SK-N-SH (cell line): Measurements from ENCODE around the gene BDKRB1. TPM values are rescaled to one million over a fixed set of nuclear protein-coding genes. Genes with fewer than 3 reads are reported as not detected.

ENCODE experiments used
- CHD2 ChIP-seq: fragments of 150-350 bp; IDR thresholded peaks from 2 replicates; pipeline ENCODE4 v1.6.1; 2018; ENCODE audit warnings: low read length; ENCODE audit not compliant: partially characterized antibody
- CTCF ChIP-seq: fragments of 200-600 bp; sonication (generic); IDR thresholded peaks from 2 replicates; pipeline ENCODE4 v1.6.1; 2017; ENCODE audit warnings: antibody characterized with exemption, mild to moderate bottlenecking, moderate library complexity
- ELF1 ChIP-seq: IDR thresholded peaks from 2 replicates; pipeline ENCODE4 v1.4.0; 2012
- FOSL2 ChIP-seq: IDR thresholded peaks from 2 replicates; pipeline ENCODE4 v1.4.0; 2012; ENCODE audit warnings: low read depth, mild to moderate bottlenecking, moderate library complexity, borderline replicate concordance
- GABPA ChIP-seq: IDR thresholded peaks from 2 replicates; pipeline ENCODE4 v1.4.0; 2012; ENCODE audit warnings: low read depth, mild to moderate bottlenecking
- JUND ChIP-seq: IDR thresholded peaks from 2 replicates; pipeline ENCODE4 v1.4.0; 2012
- MEF2A ChIP-seq: IDR thresholded peaks from 2 replicates; pipeline ENCODE4 v1.4.0; 2012; ENCODE audit warnings: low read depth, borderline replicate concordance
- NFIC ChIP-seq: IDR thresholded peaks from 2 replicates; pipeline ENCODE4 v1.4.0; 2012; ENCODE audit warnings: borderline replicate concordance
- POLR2AphosphoS5 ChIP-seq: IDR thresholded peaks from 2 replicates; pipeline ENCODE4 v1.6.1; 2012; ENCODE audit warnings: low read depth, low read length
- RAD21 ChIP-seq: IDR thresholded peaks from 2 replicates; pipeline ENCODE4 v1.6.1; 2012; ENCODE audit warnings: mild to moderate bottlenecking, low read length
- RFX5 ChIP-seq: IDR thresholded peaks from 2 replicates; pipeline ENCODE4 v1.6.1; 2012; ENCODE audit warnings: mild to moderate bottlenecking, improper control_type of control experiment, low read length
- RXRA ChIP-seq: IDR thresholded peaks from 2 replicates; pipeline ENCODE4 v1.4.0; 2012; ENCODE audit warnings: low read depth, mild to moderate bottlenecking, borderline replicate concordance
- SIN3A ChIP-seq: IDR thresholded peaks from 2 replicates; pipeline ENCODE4 v1.6.1; 2012; ENCODE audit warnings: low read depth, mild to moderate bottlenecking, low read length, moderate library complexity, borderline replicate concordance
- SMC3 ChIP-seq: IDR thresholded peaks from 2 replicates; pipeline ENCODE4 v1.6.1; 2012; ENCODE audit warnings: low read depth, low read length, improper control_type of control experiment
- TCF12 ChIP-seq: IDR thresholded peaks from 2 replicates; pipeline ENCODE4 v1.4.0; 2012
- USF2 ChIP-seq: fragments of 150-350 bp; IDR thresholded peaks from 2 replicates; pipeline ENCODE4 v1.6.1; 2017; ENCODE audit warnings: antibody characterized with exemption, low read length, low read depth, borderline replicate concordance
- YY1 ChIP-seq: IDR thresholded peaks from 2 replicates; pipeline ENCODE4 v1.4.0; 2012; ENCODE audit warnings: low read depth, mild to moderate bottlenecking
- polyA plus RNA-seq, 3 experiments: library from polyadenylated mRNA; depleted of rRNA; stranded (reverse); fragments of >200 nt; gene quantifications; 2 replicates each; pipeline ENCODE4 v1.2.3, GENCODE V29; 2012
- TF ChIP-seq, protein P1 (sequence below): IDR thresholded peaks from 2 replicates; pipeline ENCODE4 v1.4.0; 2012; ENCODE audit warnings: low read depth, borderline replicate concordance
- TF ChIP-seq, protein P2 (sequence below): IDR thresholded peaks from 2 replicates; pipeline ENCODE4 v1.4.0; 2012; ENCODE audit warnings: low read depth
- TF ChIP-seq, protein P3 (sequence below): IDR thresholded peaks from 2 replicates; pipeline ENCODE4 v1.4.0; 2012; ENCODE audit warnings: low read depth, borderline replicate concordance
- TF ChIP-seq, protein P4 (sequence below): IDR thresholded peaks from 2 replicates; pipeline ENCODE4 v1.6.1; 2012; ENCODE audit warnings: mild to moderate bottlenecking, low read depth, low read length, moderate library complexity

The BDKRB1 gene
- polyA plus RNA-seq, 1 of the 3 experiments (the other 2 are of a cell fraction): 14.4 TPM

GRCh38 chr14:96246539-96246847 lies 9.5 kb upstream of the BDKRB1 start (continued):
- no peak for TF ChIP-seq CTCF
- TF ChIP-seq, protein P1, sequence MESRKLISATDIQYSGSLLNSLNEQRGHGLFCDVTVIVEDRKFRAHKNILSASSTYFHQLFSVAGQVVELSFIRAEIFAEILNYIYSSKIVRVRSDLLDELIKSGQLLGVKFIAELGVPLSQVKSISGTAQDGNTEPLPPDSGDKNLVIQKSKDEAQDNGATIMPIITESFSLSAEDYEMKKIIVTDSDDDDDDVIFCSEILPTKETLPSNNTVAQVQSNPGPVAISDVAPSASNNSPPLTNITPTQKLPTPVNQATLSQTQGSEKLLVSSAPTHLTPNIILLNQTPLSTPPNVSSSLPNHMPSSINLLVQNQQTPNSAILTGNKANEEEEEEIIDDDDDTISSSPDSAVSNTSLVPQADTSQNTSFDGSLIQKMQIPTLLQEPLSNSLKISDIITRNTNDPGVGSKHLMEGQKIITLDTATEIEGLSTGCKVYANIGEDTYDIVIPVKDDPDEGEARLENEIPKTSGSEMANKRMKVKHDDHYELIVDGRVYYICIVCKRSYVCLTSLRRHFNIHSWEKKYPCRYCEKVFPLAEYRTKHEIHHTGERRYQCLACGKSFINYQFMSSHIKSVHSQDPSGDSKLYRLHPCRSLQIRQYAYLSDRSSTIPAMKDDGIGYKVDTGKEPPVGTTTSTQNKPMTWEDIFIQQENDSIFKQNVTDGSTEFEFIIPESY: 0 out of 2 replicates have a peak, but pooled peaks have one; percentile 47
- no peak for TF ChIP-seq RFX5
- 0 out of 2 replicates have a peak, but pooled peaks have one; percentile 14 for TF ChIP-seq POLR2AphosphoS5
- TF ChIP-seq ELF1: no peak
- no peak for TF ChIP-seq SIN3A
- TF ChIP-seq, protein P2, sequence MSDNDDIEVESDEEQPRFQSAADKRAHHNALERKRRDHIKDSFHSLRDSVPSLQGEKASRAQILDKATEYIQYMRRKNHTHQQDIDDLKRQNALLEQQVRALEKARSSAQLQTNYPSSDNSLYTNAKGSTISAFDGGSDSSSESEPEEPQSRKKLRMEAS: peak; percentile 96
- no peak for TF ChIP-seq RAD21
- TF ChIP-seq, protein P3, sequence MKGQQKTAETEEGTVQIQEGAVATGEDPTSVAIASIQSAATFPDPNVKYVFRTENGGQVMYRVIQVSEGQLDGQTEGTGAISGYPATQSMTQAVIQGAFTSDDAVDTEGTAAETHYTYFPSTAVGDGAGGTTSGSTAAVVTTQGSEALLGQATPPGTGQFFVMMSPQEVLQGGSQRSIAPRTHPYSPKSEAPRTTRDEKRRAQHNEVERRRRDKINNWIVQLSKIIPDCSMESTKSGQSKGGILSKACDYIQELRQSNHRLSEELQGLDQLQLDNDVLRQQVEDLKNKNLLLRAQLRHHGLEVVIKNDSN: peak; percentile 55; the same call in 1 of the 2 replicates
- peak; percentile 67 for TF ChIP-seq TCF12
- TF ChIP-seq, protein P4, sequence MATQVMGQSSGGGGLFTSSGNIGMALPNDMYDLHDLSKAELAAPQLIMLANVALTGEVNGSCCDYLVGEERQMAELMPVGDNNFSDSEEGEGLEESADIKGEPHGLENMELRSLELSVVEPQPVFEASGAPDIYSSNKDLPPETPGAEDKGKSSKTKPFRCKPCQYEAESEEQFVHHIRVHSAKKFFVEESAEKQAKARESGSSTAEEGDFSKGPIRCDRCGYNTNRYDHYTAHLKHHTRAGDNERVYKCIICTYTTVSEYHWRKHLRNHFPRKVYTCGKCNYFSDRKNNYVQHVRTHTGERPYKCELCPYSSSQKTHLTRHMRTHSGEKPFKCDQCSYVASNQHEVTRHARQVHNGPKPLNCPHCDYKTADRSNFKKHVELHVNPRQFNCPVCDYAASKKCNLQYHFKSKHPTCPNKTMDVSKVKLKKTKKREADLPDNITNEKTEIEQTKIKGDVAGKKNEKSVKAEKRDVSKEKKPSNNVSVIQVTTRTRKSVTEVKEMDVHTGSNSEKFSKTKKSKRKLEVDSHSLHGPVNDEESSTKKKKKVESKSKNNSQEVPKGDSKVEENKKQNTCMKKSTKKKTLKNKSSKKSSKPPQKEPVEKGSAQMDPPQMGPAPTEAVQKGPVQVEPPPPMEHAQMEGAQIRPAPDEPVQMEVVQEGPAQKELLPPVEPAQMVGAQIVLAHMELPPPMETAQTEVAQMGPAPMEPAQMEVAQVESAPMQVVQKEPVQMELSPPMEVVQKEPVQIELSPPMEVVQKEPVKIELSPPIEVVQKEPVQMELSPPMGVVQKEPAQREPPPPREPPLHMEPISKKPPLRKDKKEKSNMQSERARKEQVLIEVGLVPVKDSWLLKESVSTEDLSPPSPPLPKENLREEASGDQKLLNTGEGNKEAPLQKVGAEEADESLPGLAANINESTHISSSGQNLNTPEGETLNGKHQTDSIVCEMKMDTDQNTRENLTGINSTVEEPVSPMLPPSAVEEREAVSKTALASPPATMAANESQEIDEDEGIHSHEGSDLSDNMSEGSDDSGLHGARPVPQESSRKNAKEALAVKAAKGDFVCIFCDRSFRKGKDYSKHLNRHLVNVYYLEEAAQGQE: no peak
- peak; percentile 72; the same call in 1 of the 2 replicates for TF ChIP-seq RXRA
- no peak for TF ChIP-seq CHD2
- no peak for TF ChIP-seq USF2
- TF ChIP-seq NFIC: no peak
- peak; percentile 79 for TF ChIP-seq FOSL2
- no peak for TF ChIP-seq MEF2A
- TF ChIP-seq JUND: peak; percentile 67; the same call in 1 of the 2 replicates
- TF ChIP-seq GABPA: no peak
- TF ChIP-seq SMC3: no peak
- no peak for TF ChIP-seq YY1
